HG03025 (cell line): ENCODE data around the gene PARS2.

ENCODE experiments used
- ATAC-seq: cut with Tn5 transposase; IDR thresholded peaks from one replicate; pipeline ENCODE4 v1.9.1; 2021; ENCODE audit warnings: mild to moderate bottlenecking, moderate library complexity; ENCODE audit not compliant: unreplicated experiment, low FRiP score

PARS2 gene

DNA sequence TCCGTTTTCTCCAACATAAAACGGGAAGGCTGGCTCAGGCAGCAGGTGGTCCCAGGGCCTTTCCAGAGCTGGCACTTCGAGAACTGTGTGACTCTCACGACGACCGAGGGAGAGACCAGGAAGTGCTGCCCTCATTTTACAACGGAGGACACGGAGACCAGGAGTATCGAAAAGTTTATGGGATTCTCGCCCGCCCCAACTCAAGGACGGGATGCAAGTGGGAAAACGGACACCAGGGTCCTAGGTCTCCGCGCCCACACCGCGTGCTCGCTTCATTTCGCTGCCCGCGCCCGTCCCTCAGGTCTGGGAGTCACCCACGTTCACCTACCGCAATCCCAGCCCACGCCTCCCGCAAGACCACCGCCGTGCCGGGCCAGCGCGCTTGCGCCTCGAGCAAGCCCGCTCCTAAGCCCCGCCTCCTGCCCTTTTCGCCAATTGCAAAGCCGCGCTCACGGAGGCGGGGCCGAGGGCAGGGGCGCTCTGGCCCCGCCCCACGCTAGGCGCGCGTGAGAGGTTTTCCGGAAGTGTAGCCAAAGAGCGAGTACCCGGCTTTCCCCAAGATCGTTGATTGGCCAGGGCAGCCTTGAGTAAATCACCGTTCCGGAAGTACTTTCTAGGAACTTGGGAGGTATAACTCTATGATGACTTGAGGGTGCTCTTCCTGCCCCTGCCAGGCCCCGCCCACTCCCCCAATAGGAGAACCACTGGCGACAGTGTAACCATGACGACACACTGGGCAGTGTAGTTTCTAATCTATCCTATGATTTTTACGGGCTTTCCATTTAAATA, at the start of gene PARS2:
Gene PARS2, minus strand, starts transcription at position 391 of the 789 bp plus-strand sequence. CDS start 5,362 bp downstream, outside the sequence.
- peak; percentile 93 for ATAC-seq

DNA sequence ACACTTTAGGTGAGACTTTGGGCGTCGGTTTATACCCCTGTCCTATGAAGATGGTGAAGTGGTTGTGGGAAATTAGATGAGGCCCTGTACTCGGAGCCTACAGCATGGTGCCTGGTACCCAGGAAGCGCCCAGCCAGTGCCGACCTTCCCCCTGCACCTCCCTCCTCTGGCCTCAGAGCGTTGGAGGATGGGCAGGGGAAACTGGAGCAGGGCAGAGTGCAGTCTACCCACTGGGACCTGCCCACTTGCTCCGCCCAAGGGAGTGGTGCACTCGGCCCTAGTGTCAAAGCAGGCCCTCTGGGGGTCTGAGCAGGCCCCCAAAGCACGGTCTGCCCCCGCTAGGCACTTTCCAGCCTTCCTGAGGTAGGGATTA, 49.8 kb upstream of the PARS2 start:
- ATAC-seq = no peak

DNA sequence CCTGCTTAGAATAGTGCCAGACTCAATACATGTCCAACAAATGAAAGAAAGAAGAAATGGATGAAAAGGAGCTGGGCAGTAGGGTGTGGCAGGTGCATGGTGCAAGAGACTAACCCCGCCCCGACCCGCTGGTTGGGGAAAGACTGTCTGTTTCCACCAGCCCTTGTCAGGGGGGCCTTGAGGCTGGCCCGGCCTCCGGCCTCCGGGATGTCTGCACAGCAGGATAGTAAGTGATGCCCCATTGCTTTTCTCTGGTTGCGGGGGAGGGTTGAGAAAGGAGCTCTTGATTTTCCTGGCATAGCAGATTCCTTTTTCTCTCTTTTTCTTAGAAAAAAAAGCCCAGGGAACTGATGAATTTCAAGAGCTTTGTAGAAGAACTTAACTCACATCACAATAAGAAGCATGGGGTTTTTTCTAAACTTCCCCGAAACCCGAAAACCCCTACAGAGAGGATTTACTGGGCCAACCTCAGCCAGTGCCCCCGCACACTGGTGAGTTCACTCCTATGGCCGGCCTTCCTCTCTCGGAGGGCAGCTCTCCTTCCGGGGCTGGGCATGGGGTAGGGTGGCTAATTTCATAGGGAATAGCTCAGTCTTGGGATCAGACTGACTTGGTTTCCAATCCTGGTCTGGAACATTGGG, 49.3 kb upstream of the PARS2 start:
- no peak for ATAC-seq

DNA sequence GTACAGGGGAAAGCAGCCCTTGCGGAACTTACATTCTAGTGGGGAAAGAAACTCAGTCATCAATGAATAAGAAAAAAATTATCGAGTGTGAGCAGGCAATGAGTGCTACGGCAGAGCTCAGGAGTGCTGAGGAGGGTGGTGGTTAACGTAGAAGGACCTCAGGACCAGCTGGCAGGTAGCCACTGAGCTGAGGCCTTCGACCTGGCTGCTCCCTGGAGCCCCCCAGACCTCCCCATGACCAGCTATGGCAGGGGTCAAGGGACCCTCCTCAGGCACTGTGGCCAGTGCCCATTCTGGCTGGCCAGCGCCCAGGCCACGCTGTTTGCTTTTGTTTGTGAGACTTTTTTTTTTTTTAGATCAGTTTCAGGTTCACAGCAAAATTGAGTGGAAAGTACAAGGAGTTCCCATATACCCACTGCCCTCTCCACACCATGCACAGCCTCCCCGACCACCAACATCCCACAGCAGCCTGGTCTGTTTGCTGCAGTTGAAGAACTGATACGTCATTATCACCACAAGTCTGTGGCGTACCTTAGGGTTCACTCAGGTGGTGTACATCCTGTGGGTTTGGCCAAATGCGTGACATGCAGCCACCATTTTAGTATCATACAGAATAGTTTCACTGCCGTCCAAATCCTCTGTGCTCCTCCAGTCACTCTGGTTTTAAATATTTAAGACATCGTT, 48.6 kb upstream of the PARS2 start:
- no peak for ATAC-seq

DNA sequence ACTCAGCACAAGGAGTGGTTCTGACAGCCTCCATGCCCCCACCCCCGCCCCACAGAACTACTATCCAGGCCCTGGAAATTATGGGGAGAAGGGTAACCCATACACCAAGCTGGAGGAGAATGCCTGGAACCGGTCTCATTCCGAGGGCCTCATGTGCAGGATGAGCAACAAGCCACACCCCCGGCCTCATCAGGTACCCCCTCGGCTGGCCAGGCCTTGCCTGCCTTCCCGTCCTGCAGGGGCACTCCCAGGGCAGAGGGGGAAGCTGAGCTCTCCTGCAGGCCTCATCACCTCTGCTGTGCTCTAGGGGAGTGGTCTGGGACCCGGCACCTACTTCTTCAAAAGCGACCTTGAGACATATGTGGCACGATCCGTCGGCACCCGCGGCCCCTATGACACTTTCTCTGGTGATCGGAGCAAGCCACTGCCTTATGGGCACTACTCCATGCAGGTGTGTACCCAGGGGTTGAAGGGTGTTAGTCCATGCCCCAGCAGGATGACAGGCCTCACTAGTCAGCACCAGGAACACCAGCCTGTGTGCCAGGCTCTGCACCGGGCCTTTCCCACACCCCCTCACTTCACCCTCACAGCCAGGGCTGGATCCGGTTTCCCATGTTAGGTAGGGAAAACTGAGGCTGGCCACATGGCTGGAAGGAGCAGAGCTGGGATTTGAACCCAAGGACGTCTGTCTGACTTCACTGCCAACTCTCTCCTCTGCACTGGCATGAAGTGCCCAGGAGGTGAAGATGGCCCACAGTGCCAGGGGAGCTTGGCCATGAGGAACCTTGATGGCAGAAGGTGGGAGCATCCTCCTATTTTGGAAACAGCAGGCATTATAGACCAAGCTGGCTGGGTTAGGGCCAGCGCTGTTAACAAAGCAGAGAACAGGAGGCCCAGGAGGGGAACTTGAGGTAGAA, 47.7 kb upstream of the PARS2 start:
- ATAC-seq = no peak

DNA sequence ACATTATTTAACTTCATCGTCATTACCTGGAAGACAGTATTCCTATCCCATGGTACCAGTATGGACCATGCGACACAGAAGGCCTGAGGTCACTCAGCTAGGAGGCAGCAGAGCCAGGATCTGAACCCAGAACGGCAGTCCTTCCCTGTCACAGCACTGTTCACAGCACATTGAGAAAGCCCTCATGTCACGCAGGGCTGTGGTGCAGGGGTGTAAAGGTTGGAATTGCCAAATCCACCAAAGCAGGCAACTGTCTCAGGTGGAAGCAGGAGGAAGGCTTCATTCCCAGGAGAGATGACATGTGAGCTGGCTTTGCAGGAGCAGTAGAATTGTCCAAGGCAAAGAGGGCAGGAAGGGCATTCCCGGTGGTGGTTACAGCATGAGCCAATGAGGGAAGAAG, 46.7 kb upstream of the PARS2 start:
- no peak for ATAC-seq

DNA sequence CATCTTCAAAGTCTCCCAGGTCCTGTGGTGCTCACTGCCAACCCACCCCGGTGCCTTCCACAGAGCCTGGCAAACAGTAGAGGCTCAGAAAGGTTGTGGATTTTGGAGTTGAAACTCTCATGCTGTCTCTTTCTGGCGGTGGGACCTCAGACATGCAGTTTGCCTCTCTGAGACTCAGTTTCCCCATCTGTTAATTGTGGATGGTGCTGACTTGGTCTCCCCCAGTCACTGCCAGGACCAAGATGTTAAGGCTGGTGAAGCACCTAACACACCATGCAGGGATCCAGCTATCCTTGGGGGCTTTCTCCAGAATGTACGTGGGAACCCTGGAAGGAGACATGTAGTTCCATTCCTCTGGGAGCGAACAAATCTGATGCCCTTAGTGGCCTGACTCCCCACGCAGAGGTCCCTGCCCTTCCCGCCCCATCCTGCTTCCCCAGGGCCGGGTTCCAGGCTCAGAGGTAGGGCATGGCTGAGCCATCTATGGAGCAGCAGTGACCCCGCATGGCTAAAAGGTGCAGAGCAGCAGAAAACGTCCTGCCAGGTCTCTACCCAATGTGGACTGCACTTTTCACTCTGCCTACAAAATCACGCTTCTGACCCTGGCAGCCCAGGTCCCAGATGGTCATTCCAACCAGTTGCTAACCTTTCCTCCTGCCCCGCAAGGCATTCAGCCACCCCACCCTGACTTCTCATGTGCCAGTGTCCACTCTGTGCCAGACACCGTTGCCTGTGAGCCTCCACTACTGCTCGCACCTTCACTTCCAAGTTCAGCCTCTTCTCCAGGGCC, 46.0 kb upstream of the PARS2 start:
- ATAC-seq = no peak

DNA sequence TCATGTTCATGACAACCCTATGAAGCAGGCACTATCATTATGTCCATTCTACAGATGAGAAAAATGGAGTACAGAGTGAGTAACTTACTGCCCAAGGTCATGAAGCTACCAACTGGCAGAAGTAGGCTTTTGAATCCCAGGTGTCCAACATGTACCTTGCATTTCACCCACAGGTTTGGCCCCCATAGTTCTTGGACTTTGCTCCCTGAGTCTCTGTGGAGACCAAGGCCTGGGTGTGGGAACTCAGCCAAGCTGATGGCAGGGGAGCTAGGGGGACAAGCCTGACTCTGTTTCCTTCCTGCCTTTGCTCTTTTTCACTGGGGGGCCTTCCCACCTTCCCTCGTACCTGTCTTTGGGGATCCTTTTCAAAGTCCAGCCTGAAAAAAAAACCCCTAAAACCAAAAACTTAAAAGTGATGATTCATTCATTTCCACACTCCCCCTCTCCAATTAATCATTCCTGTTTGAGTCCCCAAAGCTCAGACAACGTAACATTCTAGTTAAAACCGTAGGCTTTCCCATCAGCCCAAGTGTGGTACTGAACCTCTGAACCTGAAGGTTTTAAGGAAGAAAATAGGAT, 45.3 kb upstream of the PARS2 start:
- ATAC-seq = no peak

DNA sequence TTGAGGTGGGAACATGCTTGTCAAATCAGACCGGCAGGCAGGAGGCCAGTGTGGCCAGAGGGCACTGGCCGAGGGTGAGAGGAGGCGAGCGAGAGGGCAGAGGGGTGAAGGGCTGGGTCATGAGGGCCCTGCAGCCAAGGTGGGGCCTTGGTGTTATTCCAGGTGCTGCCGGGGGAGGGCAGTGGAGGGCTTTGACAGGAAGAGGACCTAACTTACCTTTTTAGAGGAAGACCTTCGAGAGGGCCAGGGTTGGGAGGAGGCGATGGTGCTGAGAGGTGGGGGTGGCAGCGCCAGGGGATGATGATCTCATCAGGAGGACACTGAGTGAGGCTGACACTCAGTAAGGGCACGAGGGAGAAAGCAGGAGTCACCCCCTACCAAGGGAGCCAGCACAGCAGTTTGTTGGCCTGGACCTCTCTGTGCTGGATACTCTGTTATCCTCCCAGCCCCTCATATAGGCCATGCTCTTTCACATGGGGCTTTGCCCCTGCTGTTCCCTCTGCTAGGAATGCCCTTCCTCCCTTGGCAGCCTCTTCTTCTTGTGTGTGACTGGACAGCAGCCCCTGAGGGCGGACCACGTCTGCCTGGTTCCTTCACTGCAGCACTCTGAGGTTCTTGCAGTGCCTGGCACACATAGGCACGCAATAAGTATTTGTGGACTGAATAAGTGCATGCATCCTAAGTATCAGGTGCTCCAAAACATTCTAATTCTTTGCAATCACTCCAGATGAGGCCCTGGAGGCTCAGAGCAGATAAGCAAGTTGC, 44.3 kb upstream of the PARS2 start:
- ATAC-seq = no peak

DNA sequence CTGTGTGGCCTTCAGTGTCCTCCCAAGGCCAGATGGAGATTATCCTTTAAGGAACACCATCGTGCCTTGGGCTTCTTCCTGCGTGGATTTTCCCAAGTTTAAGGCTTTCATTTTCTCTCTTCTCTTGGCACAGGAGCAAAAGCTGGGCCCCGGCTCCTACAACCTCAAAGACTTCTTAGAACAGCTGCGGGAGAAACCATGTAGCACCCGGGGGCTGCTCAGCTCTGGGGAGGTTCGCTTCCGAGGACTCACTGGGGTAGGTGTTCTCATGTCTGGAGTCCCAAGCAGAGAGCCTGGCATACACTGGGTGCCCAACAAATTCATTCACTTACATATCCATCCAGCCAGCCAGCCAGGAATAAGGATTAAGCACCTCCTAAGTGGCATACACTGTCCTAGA, 43.4 kb upstream of the PARS2 start:
- no peak for ATAC-seq

DNA sequence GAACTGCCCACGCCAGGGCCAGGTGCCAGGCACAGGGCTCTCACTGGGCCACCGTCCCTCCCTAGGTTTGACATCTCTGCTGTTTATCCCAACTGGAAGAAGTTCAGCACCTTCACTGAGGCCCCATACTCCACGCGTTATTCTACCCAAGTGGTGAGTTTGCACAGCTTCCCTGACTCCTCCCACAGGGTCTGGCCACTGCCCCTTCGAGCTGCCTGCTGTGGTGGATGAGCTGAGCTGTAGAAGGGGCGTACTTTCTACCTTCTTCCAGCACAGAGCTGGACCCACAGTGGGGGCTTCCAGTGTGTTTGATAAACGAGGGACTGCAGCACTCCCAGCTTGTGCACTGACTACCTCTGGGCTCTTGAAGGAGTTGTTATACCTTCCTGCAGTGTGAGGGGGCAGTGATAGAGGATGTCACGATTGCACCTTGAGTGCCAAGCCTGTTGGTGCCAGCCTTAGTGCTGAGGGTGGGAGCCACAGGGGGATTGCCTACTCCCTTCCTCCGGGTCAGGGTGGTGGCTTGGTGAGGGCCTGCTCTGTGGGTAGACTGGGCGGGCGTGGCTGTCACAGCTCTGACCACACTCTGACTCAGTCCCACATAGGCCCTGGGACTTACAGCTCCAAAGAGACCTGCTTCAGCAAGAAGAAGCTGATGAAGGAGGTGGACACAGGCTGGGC, 42.7 kb upstream of the PARS2 start:
- ATAC-seq = no peak

DNA sequence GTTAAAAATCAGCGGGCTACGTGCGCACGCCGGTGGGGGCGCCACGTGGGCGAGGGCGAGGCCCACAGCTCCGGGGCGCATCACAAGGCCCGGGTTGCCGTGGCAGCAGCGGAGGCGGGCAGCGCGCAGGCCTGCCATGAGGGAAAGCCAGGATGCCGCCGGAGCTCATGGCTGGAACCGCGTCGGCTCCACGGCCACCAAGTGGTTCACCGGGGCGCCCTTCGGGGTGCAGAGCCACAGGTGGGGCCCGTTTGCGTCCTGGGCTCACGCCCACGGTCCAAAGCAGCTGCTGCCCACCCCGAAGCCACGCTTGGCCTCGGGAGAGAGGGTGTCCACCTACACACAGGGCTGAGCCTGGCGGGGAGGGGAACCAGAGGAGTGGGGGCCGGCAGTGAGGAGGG, 41.7 kb upstream of the PARS2 start:
- ATAC-seq = no peak

DNA sequence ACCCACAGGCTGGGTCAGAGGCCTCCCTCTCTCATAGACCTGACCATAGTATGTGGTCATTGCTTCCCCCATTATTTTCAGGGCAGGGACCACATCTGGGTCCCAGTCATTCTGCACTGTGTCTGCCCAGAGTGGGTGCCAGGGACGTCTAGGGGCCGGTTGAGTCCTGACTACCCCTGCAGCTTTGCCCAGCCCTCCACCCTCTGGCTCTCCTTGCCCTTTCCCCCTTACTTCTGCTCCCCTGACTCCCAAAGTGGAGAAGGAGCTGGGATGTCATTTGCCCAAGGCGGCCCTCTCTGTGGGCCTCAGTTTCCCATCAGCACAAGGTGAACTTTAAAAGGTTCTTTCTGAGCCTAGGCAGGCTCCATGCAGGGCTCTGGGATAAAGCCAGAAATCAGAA, 41.1 kb upstream of the PARS2 start:
- no peak for ATAC-seq

DNA sequence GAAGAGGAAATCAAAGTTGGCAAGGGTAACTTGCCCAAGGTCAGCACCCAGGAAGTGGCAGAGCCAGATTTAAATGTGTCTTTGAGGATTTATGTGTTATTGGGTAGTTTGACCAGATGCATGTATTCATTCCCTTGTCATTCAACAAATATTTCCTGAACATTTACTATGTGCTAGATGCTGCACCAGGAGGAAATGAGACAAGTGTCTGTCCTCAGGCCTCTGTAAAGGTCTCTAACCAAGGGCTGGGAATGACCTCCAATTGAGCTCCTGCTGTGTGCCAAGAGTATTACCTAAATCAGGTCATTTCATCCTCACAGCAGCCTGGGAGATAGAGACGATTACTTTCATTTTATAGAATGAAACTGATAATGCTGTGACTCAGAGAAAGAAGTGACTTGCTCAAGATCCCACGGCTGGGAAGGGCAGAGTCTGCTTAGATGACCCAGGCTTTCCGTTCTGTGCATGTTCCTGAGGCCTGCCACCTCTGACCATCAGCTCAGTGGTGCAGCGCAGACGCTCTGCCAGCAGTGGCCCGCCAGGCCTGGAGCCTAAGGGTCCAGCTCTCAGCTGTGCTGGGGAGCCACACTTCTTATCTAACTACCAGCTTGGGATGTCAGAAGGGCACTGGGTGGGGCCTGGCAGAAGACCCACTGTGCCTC, 40.3 kb upstream of the PARS2 start:
- no peak for ATAC-seq

DNA sequence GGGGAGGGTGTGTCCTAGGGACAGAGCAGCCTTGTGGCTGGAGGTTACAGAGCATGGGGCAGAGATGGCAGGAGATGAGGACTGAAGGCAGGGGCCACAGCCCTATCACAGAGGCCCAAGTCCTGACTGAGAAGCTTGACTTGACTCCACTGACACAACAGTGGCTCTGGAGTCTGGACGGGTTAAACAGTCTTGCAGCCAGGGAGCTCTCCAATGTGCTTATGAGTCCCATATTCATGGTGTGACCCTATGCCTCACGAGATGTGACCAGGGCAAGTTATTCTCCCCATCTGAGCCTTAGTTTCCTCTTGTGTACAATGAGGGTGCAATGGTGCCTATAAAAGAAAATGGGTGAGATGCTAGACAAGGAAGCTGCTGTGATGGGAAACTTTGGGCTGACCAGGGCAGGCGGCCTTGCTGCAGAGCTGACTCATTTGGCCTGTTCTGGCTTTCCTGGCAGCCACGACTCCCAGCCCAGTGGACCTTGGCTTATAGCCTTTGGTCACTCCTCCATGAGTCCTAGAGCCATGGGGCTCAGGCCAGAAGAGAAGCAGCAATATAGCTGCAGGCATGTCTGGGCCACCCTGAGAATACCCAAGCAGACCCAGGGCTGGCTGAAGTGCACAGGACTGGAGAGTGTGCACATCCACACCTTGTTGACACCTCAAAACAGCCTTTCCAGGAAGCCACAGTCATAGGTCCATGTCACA, 39.6 kb upstream of the PARS2 start:
- no peak for ATAC-seq

DNA sequence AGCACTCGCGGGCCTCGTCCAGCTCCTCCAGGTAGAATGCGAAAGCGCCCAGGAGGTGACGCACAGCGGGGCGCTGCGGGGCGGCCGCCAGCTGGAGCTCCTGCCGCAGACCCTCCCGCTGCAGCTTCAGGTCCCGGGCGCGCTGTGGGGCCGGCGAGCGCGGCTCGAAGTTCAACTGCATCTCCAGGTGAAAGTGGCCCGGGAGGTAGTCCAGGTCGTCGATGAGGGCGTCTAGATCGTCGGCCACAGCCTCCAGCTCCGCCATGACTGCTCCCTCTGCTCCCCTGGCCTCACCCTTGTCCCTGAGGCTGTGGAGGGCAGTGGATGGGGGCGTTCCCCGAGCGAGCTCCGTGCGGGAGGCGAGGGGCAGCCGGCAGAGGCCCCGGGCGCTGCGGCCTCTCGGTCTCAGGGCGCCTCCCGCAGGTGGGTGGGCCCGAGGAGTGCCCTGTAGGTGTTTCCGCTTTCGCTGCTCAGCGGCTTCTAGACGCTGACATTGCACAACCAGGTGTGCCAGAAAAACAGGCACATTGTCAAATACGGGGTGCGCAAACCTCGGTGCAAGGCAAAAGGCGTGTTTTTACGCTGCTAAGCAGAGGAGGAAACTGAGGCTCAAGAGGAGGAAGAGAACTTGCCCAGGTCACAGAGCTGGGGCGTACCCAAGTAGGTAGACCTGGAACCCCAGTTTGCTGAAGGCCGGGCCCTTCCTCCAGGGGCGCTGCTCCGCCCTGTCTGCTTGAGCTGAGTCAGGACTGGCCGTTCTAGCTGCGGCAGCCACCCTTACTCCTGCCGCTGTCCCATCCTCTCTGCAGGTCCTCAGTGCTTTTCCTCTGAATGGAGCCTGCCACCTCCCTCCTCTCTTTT, 36.8 kb upstream of the PARS2 start, which contains the start of gene TTC22:
Gene TTC22, minus strand, starts transcription at position 425 of the 861 bp plus-strand sequence. Its CDS starts 160 bp downstream, at position 265.
- peak; percentile 82 for ATAC-seq
